ENCODE data around the gene ACOT11.

- TF ChIP-seq CTCF (IDR thresholded peaks at IDR 0.05): no peak
- no peak for TF ChIP-seq POLR2A (IDR thresholded peaks at IDR 0.05)
Measured at GRCh38 chr1:54518489-54518888, 29.5 kb upstream of the ACOT11 start.

Measured in thyroid gland (tissue), 4 donors.